Measurements from ENCODE around the gene ADGRA1.

- TF ChIP-seq, protein P1, sequence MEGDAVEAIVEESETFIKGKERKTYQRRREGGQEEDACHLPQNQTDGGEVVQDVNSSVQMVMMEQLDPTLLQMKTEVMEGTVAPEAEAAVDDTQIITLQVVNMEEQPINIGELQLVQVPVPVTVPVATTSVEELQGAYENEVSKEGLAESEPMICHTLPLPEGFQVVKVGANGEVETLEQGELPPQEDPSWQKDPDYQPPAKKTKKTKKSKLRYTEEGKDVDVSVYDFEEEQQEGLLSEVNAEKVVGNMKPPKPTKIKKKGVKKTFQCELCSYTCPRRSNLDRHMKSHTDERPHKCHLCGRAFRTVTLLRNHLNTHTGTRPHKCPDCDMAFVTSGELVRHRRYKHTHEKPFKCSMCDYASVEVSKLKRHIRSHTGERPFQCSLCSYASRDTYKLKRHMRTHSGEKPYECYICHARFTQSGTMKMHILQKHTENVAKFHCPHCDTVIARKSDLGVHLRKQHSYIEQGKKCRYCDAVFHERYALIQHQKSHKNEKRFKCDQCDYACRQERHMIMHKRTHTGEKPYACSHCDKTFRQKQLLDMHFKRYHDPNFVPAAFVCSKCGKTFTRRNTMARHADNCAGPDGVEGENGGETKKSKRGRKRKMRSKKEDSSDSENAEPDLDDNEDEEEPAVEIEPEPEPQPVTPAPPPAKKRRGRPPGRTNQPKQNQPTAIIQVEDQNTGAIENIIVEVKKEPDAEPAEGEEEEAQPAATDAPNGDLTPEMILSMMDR (conservative IDR thresholded peaks at IDR 0.05 in 1 of 2, IDR thresholded peaks at IDR 0.05 in 1 of 2; ENCODE audit: low read depth in 1 of 2, low read length in 2 of 2) = no peak
- TF ChIP-seq EZH2 (IDR thresholded peaks at IDR 0.05; ENCODE audit: low read length, missing control alignments) = no peak
Observed at GRCh38 chr10:133060881-133061280, 26.8 kb upstream of the ADGRA1 start.
